HG03045 (cell line): ENCODE measurements around the gene FAM83C.
"Not testable (repeated sequence)": the region's sequence is repeated elsewhere in the genome, so short reads cannot be mapped to it uniquely, and the experiment has no call there.

ENCODE experiments used
- ATAC-seq: cut with Tn5 transposase; IDR thresholded peaks from one replicate; pipeline ENCODE4 v1.9.1; 2021; ENCODE audit warnings: mild to moderate bottlenecking, moderate library complexity; ENCODE audit not compliant: unreplicated experiment

The FAM83C gene

DNA sequence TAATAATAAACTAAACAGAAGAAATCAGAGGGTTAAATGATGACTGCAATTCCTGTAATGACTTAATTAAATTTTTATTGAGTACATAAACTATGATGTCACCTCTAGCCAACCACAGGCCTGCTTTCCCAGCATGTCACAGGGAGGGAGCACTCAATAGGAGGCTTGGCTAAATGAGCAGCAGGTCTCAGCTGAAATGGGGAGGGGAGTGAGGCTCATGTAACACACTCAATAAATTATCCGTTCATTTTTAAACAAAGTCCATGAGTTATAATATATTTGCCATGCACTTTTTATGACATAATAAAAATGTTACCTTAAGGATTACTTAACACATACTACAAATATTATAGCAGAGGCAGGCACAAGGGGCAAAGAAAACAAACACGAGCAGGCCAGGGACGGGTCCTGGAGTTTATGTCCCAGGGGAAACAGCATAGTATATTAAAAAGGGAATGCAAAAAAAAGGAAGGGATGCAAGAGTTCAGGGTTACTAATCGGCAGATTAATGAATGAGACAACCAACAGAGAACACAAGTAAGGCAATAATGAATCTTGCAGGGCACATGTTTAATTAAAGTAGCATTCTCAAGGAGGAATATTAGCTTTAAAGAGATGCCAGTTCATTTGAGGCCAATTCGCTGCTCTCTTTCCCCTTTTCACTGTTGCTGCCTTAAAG is 27.1 kb upstream of the FAM83C start:
- ATAC-seq, result no peak

DNA sequence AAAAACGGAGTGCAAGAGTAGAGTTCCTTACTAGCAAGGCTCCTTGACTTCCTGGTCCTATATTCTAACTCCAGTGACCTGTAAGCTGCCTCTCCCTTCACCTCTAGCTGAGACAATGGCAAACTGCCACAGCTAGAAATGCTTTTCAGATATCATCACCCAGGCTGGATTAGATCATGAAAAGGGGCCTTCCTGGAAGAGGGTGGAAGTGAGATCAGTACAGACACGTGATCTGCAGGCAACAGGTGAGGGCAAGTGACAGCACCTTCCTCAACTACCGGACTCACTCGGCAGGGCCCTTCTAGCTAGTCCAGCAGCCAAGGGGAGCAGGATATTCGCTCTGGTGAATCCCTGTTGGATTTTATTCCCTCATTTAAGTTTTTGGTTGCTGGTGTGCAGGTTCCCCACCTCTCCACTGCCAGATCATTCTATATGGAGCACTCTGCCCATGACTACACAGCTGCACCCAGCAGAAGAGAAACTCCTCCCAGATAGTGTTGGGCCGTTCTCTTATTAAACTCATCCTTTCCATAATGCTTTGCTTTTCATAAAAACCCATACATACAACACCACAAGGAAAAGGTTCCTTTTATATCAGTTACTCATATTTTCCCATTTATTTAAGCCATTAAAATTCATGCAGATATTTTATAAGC is 26.4 kb upstream of the FAM83C start:
- ATAC-seq, result no peak

DNA sequence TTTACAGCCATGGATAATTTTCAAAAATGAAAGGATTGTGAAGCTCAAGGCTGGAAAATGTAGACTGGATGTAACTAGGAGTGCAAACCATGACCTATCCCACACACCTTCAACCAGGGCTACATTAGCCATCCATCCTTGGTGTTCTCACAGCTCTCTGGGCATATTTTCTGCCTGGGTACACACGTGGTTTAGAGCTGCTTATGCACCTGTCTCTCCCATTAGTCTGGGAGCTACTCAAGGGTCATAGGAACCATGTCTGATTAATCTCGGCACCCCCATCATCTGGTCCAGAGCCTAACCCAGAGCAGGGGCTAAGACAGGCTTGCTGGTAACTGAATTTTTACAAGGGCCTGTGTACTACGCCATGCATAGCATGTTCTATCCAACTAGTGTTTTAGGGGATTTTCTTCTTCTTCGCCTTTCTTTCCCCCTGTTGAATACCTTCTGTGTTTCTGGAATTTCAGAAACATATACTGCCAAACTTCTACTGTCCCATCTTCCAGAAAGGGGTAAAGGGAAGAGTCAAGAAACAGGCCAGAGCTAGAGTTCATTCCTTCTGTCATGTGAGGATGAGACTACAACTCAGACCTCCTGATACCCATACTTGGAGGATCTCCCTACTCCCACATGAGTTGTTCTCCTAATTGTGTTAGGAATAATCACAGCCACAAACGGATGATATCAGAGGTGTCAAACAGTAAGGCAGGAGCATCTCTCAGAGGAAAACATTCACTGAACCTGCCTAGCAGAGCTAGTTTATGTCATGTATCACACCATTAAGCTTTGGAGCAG is 25.4 kb upstream of the FAM83C start:
- ATAC-seq, result no peak

DNA sequence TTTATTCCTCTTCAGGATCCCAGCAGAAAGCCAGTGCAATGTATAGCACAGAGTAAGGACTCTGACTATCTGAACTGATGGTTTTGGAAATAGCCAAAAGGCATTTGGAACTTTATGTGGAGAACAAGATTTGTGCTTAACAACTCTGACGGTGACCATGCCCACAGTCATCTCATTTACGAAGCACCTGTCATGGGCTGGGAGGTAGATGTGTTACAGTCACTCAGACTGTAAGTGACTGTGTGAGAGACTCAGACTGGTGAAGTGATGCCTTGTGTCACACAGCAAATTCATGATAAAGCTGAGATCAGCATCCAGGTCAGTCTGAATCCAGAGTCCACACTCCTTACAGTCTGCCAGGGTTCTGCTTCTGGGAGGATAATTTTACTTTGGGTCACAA is 23.9 kb upstream of the FAM83C start:
- ATAC-seq, result no peak

DNA sequence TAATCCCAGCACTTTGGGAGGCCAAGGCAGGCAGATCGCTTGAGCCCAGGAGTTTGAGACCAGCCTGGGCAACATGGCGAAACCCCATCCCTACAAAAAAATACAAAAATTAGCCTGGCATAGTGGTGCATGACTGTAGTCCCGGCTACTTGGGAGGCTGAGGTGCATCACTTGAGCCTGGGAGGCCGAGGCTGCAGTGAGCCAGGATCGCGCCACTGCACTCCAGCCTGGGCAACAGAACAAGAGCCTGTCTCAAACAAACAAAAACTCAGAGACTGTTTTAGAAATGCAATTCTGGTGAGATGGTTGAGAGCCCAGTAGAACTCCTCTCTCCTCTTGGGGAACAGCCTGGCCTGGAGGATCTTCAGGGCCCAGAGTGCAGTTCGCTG is 23.4 kb upstream of the FAM83C start:
- not testable (repeated sequence) for ATAC-seq

DNA sequence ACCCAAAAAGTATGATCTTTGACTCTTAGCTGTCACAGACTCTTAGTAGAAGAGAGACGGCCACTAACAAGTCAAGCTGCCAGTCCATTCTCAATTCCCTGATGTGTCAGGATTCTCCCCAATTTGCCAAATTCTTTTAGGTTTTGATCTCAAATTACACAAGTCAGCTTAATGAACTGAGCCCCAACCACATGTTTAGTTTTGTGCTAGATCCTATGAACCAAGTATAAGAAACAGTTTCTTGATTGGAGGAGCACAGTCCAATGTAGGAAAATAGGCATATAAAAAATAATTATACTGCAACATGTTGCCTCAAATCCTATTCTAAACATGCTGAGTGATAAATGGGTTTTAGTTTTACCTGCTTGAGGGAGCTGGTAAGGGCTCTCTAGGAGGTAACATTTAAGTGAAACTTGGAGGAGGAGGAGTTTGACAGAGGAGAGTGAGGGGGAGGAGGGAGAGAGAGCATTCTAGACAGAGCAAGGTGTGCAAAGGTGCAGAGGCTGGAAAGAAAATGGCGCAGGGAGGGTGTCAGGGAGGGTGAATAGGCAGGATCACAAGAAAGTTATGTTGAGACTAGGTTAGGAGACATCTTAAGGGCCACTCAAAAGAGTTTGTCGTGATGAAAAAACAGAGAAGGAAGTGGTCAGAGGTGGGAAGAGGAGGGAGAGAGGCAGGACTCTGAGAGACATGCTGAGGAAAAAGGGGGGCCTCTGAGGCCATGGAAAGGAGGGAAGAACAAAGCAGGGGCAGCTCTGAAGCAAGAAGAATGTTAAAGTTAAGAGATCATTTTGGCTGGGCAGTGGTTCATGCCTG is 22.8 kb upstream of the FAM83C start:
- no peak for ATAC-seq

DNA sequence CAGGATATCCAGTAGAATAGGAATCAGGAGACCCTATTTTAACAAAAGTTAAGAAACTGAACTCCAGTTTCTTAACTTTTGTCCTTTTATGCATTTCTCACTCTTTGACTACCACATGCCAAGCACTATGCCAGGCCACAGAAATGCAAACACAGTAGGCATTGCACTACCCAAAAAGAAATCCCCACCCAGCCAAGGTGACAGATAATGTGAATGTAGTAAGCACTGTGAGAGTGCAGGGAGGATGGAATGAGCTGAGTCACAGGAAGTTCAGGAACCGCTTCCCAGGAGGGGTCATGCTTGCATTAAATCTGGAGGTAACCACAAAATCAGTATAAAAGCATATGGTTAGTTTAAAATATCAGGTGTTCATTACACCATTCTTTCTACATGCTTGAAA is 20.1 kb upstream of the FAM83C start:
- no peak for ATAC-seq

DNA sequence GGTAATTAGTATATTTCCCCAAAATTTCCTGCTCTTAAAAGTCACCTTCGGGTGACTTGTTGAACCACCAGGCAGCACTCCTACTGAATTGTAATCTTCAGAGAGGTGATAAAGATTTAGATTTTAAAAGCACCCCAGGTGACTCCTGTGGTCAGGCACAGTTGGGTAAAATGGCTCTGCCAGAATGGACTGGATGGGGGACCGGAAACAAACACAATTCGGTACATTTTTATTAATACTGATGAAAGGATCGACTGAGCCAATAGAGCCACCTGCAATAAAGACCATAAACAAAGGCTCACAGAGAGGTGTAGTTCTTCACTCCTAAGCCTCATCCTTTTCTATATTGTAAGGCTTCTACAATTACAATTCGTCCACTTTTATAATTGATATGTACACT is 19.6 kb upstream of the FAM83C start:
- ATAC-seq, result no peak

DNA sequence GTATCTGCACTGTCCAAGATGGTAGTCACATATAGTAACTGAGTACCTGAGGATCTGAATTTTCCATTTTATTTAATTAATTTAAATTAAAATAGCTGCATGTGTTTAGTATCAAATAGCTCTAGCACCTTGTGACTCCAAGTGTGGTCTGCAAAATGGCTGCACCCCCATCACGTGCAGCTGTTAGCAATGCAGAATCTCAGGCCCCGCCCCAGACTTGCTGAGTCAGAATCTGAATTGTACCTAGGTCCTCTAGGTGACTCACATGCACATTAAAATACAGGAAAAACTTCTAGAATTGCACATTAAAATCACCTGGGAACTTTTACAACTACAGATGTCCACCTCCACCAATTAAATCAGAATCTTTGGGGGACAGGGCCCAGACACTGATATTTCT is 19.2 kb upstream of the FAM83C start:
- no peak for ATAC-seq

DNA sequence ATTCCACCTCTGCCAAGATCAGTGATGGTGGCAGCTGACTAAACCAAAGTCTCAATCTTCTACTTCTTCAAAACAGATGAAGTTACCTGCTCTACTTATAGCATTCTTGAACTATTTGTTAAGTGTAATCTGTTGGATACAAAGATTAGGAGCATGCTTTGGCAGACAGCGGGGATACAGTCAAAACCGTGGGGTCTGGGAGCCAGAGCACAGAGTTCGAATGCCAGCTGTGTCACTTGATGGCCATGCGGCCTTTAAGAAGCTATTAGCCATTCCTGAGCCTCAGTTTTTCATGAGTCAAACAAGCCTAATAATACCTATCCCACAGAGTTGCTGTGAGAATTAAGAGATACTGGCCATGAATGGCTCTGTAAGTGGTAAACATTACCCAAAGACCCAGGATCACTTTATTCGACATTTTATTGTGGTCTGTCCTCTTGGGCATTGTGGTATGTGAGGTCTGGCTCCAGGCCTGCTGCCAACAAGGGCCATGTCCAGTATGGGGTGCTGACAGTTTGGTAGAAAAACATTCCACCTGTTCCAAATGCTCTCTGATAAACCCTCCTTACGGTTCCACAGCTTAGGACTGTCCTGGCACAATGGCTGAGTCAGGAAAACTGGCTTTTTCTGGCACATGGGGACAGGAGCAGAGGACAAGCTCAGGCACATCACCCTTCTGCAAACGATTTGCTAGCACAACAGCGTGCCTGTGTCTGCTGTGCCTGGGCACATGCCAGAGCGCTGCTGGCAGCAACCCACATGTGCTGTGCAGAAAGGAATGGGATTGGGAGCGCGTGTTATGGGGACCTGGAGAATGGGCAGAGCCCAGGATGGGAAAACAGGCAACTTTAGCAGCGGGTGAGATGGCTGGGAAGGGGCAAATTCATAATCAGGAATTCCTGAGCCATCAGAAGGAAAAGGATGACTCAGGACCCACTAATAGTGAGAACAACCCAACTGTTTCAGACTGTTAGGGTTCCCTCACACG is 15.7 kb upstream of the FAM83C start:
- no peak for ATAC-seq

DNA sequence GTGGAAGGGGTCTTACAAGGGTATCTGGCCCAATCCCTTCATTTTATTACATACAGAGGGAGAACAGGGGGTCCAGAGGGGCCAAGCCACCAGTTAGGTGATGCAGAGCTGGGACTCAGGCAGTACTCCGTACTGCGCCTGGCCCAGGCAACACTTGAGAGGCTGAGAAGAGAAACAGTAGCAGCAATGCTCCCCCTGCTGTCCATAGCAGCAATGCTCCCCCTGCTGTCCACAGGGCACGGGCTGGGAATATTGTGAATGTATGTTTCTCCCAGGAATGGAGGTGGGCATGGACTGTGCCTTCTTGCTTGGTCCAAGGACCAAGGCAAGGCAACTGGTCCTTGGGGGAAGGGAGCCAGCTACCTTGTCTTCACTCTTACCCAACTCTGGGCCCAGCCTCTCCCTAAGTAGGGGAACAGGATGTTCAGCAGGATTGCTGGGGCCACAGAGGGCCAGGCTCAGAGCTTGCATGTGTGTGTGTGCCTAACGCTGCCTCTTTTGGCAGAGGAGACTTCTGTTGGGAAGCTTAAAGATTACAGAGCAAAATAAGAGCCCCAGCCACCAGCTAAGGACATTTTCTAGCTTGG is 14.8 kb upstream of the FAM83C start:
- ATAC-seq, result no peak

DNA sequence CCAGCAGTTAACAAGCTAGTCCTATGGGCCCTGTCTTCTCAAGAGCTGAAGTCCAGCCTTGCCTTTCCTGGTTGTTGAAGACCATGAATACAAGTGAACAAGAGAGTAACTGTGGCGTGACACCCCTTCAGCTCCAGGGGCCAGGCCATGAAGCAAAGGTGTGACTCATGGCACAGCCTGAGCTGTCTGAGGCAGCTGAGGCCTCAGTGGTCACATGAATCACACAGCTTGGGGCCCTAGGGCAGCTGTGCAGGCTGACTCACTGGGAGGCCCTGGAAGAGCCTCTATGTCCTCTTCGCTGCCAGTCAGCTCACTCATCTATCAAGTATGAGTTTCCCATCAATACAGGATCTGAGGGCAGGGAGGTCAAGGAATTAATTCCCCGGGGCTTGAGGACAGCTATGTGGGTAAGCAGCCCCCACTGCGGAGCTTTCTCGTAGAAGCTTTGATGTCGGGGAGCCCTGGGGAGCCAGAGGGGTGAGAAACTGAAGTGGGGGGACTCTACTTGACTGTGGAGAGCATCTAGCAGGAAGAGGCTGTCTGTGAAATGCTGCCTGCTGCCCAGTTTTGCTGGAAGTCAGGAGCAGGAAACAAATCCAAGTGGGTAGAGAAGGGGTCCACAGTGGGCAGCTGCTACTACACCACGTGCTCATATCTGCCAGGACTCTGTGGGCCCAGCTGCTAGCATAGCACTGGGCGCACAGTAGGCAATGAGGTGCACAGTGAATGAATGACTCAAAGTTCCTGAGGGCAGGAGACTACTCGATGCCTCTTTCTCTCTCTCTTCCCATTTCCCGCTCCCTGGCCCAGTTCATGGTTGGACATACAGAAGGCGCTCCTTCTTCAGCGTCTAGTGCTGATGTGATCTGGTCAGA is 13.7 kb upstream of the FAM83C start:
- ATAC-seq, result no peak

DNA sequence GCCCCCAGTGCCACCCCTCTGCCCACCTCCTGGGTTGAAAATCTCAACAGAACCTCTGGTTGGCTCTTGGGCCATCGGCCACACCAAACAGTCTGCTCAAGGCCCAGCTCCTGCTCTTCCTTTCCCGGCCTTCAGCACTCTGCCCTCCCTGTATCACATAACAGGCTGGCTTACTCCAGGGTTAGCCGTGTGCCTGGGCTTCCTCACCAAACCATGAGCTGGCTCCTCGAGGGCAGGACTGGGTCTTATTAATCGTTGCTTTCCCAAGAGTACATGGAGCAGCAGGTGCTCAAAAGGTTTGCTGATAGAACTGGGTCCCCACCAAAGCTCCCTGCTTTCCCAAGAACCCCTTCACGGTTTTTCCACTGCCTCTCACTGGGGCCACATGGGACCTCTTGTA is 12.7 kb upstream of the FAM83C start:
- ATAC-seq, result no peak

DNA sequence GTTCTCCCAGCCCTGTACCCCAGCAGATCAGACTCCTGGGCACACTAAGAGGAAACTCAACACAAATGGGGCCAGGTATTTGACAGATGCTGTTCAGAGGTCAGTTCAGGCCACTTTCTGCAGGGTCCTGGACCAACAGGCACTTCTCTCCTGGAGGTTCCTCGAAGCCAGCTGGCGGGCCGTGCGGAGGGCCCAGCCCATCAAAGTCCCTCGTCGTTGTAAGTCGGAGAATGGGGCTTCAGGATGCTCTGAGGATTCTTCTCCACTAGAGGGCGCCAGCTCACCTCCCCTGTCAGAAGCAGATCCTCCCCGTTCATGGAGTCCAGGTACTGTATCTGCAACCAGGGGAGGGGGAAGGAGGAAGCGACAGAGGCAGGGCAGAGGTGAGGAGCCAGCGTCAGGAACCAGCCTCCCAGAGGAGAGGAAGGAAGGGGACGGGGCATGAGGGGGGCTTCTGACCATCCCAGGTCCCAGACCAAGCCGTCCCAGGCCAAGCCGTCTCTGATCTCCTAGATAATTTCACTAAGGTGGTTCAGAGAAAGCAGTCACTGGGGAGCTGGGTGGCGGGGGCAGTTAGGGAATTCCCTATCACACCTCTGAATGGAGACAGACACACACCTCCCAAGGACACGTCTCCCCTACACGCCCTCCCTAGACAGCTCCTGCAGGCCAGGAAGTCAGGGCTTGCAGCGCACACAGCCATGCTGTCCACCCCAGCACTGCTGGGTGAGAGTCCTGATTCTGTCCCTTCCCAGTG is 11.7 kb upstream of the FAM83C start:
- no peak for ATAC-seq

DNA sequence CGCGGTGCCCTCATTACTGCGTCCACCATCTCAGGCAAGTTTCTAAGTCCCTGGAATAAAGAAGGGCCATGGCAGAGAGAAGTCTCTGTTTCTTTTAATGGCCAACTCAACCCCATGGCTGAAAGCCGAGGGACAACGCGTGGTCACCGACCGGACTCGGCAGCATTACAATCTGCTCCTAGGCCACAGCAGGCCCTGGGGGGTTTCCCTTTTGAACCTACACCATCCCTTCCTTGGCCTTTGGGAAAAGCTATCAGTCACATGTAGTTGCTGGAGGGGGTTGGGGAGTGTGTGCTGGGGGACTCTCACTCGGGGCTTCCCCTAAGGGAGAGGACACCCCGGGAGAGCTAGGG is 11.1 kb upstream of the FAM83C start:
- ATAC-seq, result no peak

DNA sequence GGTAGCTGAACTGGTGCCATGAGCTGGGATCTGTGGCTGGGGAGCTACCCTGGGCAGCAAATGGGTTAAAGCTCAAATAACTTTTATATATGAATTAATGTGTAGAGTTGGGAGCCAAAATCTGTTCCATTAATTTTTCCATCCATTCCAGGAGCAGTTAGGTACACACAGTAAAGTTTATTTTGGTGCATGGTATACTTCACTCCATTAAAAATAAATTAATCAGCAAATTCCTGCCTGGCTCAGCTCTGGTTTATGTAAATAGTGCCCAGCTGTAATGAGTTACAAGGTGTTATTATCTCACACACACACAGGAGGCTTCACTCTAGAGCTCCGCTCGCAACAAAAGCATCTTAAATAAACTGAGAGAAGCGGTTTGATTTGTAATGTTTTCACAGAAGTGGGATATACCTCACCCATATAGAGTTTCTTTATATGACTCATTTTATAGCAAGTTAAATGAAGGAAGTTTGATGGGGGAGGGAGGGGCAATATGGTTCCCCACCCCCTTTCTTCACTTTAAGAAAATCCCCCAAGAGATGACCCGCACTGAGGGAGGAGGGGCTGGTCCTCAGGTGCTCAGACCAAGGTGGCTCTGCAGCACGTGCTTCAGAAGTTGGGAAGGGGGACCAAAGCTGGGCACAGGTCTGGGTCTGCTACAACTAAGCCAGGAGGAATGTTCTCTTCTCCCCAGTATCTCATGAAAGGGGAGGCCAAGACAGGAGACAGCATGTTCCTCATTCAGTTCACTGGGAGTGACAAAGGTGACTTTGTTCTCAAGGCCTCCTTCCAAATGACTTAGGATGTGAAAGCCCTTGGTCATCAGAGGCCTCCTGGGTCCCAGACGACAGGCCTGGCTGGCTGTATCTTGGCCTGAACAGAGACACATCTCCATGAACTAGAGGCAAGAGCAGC is 10.5 kb upstream of the FAM83C start:
- ATAC-seq, result no peak

DNA sequence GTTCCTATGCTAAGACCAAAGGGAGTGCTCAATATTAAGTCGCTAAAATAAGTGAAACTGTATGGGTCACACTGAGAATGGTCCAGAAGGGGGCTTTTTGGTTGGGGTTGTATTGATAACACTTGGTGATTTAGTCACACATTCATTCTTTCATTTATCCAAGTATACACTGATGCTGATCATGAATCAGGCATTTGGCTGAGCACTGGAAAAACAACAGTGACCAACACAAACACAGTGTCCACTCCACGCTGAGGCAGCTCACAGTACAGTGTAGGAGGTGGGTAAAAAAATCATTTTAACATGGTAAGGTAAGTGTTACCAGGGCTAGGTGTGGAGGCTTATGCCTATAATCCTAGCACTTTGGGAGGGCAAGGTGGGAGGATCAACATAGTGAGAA is 9.2 kb upstream of the FAM83C start:
- ATAC-seq, result no peak
